Measurements from ENCODE around the gene NCOA7. TPM values are rescaled to one million over a fixed set of nuclear protein-coding genes. Genes with fewer than 3 reads are reported as not detected.

The NCOA7 gene
- total and polyA plus RNA-seq, 8 donors = 1.2 to 131 (median 21.8) TPM

- H3K4me3 ChIP-seq = peak overlapping the region; percentile 67 to 83 (median 74)
- intact Hi-C loops (cut with DNase I; ENCODE audit: low total_unique reads) = no loop called here
- WGBS, 5 donors = 4 to 6% (median 4%) methylated on average over 35 of the region's 35 CpGs
- no peak for TF ChIP-seq POLR2AphosphoS5 (IDR thresholded peaks at IDR 0.05)
- TF ChIP-seq EP300 (IDR thresholded peaks at IDR 0.05) = no peak
- peak in 1 of 7 experiments; percentile 2 for TF ChIP-seq CTCF (IDR thresholded peaks at IDR 0.05)
- H3K36me3 ChIP-seq = no peaks in the 10 kb centered on the region
- H3K27me3 ChIP-seq = peaks cover 0 to 93% (median 77%) of the 10 kb centered on the region in 3 donors
- no peaks in the 10 kb centered on the region for H3K9me3 ChIP-seq
- H3K27ac ChIP-seq = peak overlapping the region; percentile 76 to 87 (median 81)
- DNase-seq = peak in 1 of 2 donors; percentile 40
- peaks cover 7 to 54% (median 39%) of the 10 kb centered on the region in 4 donors for H3K4me1 ChIP-seq
Measured at GRCh38 chr6:125749865-125750691, 40.7 kb upstream of the NCOA7 start.

- WGBS, 5 donors = 20 to 27% (median 21%) methylated on average over 4 of the region's 4 CpGs
- Histone ChIP-seq H3K9me3 (no peaks in the 10 kb centered on the region), H3K4me1 (peaks cover 7 to 54% (median 37%) of the 10 kb centered on the region in 4 donors), H3K4me3 (peak overlapping the region; percentile 67 to 83 (median 74)), H3K36me3 (no peaks in the 10 kb centered on the region), H3K27me3 (peaks cover 0 to 93% (median 69%) of the 10 kb centered on the region in 3 donors), H3K27ac (no peak overlapping the region)
- TF ChIP-seq EP300 (IDR thresholded peaks at IDR 0.05) = no peak
- no peak for TF ChIP-seq POLR2A (IDR thresholded peaks at IDR 0.05)
- no peak for TF ChIP-seq CTCF (IDR thresholded peaks at IDR 0.05)
- TF ChIP-seq POLR2AphosphoS5 (IDR thresholded peaks at IDR 0.05) = no peak
- no peak for DNase-seq
- intact Hi-C loops (cut with DNase I; ENCODE audit: low total_unique reads) = no loop called here
Measured at GRCh38 chr6:125750692-125751333, 39.9 kb upstream of the NCOA7 start.

GRCh38 chr6:125751334-125751916 is 39.3 kb upstream of the NCOA7 start:
- Histone ChIP-seq H3K27me3 (peaks cover 0 to 88% (median 63%) of the 10 kb centered on the region in 3 donors), H3K36me3 (no peaks in the 10 kb centered on the region), H3K9me3 (no peaks in the 10 kb centered on the region), H3K27ac (no peak overlapping the region), H3K4me1 (peaks cover 7 to 51% (median 34%) of the 10 kb centered on the region in 4 donors), H3K4me3 (peak overlapping the region in 2 of 4 donors; percentile 17 to 72)
- no peak for DNase-seq
- intact Hi-C loops (cut with DNase I; ENCODE audit: low total_unique reads) = no loop called here
- no peak for TF ChIP-seq POLR2AphosphoS5 (IDR thresholded peaks at IDR 0.05)
- TF ChIP-seq POLR2A (IDR thresholded peaks at IDR 0.05) = no peak
- TF ChIP-seq CTCF (IDR thresholded peaks at IDR 0.05) = no peak
- TF ChIP-seq EP300 (IDR thresholded peaks at IDR 0.05) = no peak
- 46 to 62% (median 55%) methylated on average over 6 of the region's 6 CpGs for WGBS, 5 donors

- no peak for TF ChIP-seq POLR2A (IDR thresholded peaks at IDR 0.05)
- TF ChIP-seq POLR2AphosphoS5 (IDR thresholded peaks at IDR 0.05) = no peak
- TF ChIP-seq EP300 (IDR thresholded peaks at IDR 0.05) = no peak
- TF ChIP-seq CTCF (IDR thresholded peaks at IDR 0.05) = no peak
- intact Hi-C loops (cut with DNase I; ENCODE audit: low total_unique reads) = no loop called here
- Histone ChIP-seq H3K36me3 (no peaks in the 10 kb centered on the region), H3K27ac (no peak overlapping the region), H3K27me3 (peaks cover 0 to 80% (median 50%) of the 10 kb centered on the region in 3 donors), H3K4me1 (peaks cover 7 to 38% (median 23%) of the 10 kb centered on the region in 4 donors), H3K4me3 (no peak overlapping the region), H3K9me3 (no peaks in the 10 kb centered on the region)
- WGBS, 5 donors = 67 to 83% (median 78%) methylated on average over 2 of the region's 2 CpGs
- DNase-seq = no peak
Measured at GRCh38 chr6:125752773-125753172, 38.0 kb upstream of the NCOA7 start.

Measured in stomach (tissue), 9 donors.